ENCODE data around the gene ORC5.
"Not testable (repeated sequence)": the region's sequence is repeated elsewhere in the genome, so short reads cannot be mapped to it uniquely, and the experiment has no call there.

ORC5 gene

GRCh38 chr7:104185346-104185745 lies 22.5 kb downstream of the ORC5 start:
- DNase-seq (ENCODE audit: low read depth), result no peak

GRCh38 chr7:104179178-104179577 lies 28.6 kb downstream of the ORC5 start:
- DNase-seq (ENCODE audit: low read depth), result no peak

- DNase-seq (ENCODE audit: low read depth), result not testable (repeated sequence)
Observed at GRCh38 chr7:104177565-104178083, 30.2 kb downstream of the ORC5 start.

- DNase-seq (ENCODE audit: low read depth), result no peak
Observed at GRCh38 chr7:104176332-104176731, 31.5 kb downstream of the ORC5 start.

GRCh38 chr7:104175361-104175984 lies 32.3 kb downstream of the ORC5 start:
- no peak for DNase-seq (ENCODE audit: low read depth)

GRCh38 chr7:104174798-104175197 lies 33.0 kb downstream of the ORC5 start:
- no peak for DNase-seq (ENCODE audit: low read depth)

GRCh38 chr7:104162081-104162480 lies 45.7 kb downstream of the ORC5 start:
- no peak for DNase-seq (ENCODE audit: low read depth)

GRCh38 chr7:104161244-104161643 lies 46.6 kb downstream of the ORC5 start:
- DNase-seq (ENCODE audit: low read depth), result no peak

- DNase-seq (ENCODE audit: low read depth), result no peak
Observed at GRCh38 chr7:104160375-104160774, 47.4 kb downstream of the ORC5 start.

GRCh38 chr7:104156842-104157277 lies 51.0 kb downstream of the ORC5 start:
- no peak for DNase-seq (ENCODE audit: low read depth)

- DNase-seq (ENCODE audit: low read depth), result no peak
Observed at GRCh38 chr7:104153287-104153686, 54.5 kb downstream of the ORC5 start.

GRCh38 chr7:104152468-104152867 lies 55.3 kb downstream of the ORC5 start:
- no peak for DNase-seq (ENCODE audit: low read depth)

GRCh38 chr7:104150470-104150869 lies 57.3 kb downstream of the ORC5 start:
- no peak for DNase-seq (ENCODE audit: low read depth)

- DNase-seq (ENCODE audit: low read depth), result no peak
Observed at GRCh38 chr7:104149822-104150221, 58.0 kb downstream of the ORC5 start.

- no peak for DNase-seq (ENCODE audit: low read depth)
Observed at GRCh38 chr7:104142147-104142546, 65.7 kb downstream of the ORC5 start.

GRCh38 chr7:104137971-104138370 lies 69.8 kb downstream of the ORC5 start:
- DNase-seq (ENCODE audit: low read depth), result no peak

- no peak for DNase-seq (ENCODE audit: low read depth)
Observed at GRCh38 chr7:104137511-104137910, 70.3 kb downstream of the ORC5 start.

- no peak for DNase-seq (ENCODE audit: low read depth)
Observed at GRCh38 chr7:104136981-104137380, 70.8 kb downstream of the ORC5 start.

- DNase-seq (ENCODE audit: low read depth), result no peak
Observed at GRCh38 chr7:104136561-104136960, 71.3 kb downstream of the ORC5 start.

GRCh38 chr7:104135760-104136558 lies 71.9 kb downstream of the ORC5 start:
- DNase-seq (ENCODE audit: low read depth), result no peak

GRCh38 chr7:104133238-104133637 lies 74.6 kb downstream of the ORC5 start:
- DNase-seq (ENCODE audit: low read depth), result no peak

GRCh38 chr7:104130726-104131125 lies 77.1 kb downstream of the ORC5 start:
- no peak for DNase-seq (ENCODE audit: low read depth)

- no peak for DNase-seq (ENCODE audit: low read depth)
Observed at GRCh38 chr7:104127204-104127603, 80.6 kb downstream of the ORC5 start.
